SU-DHL-6 (cell line): ENCODE data around the gene RIN3.

Experiments used
- H2AFZ ChIP-seq: fragments of 200-600 bp; sonication (generic); 2 replicates; pipeline ENCODE4 v1.6.1; 2014; ENCODE audit warnings: low read depth, mild to moderate bottlenecking, moderate library complexity, mixed read lengths, antibody characterized with exemption, low read length; ENCODE audit not compliant: severe bottlenecking
- H3F3A ChIP-seq: fragments of 200-600 bp; shearing (Covaris generic); 2 replicates; pipeline ENCODE4 v1.6.0; 2016; ENCODE audit warnings: antibody characterized with exemption, mild to moderate bottlenecking; ENCODE audit not compliant: insufficient read depth
- H3K27ac ChIP-seq: fragments of 200-600 bp; sonication (generic); 2 replicates; pipeline ENCODE4 v1.5.1; 2016; ENCODE audit warnings: low read depth, mild to moderate bottlenecking, low read length, moderate library complexity, mixed read lengths
- H3K27me3 ChIP-seq: fragments of 200-600 bp; sonication (generic), shearing (Covaris generic); 2 replicates; pipeline ENCODE4 v1.6.0; 2014; ENCODE audit warnings: mild to moderate bottlenecking, low read length
- H3K36me3 ChIP-seq: fragments of 200-600 bp; sonication (generic); 2 replicates; pipeline ENCODE4 v1.6.1; 2014; ENCODE audit warnings: mild to moderate bottlenecking, low read length, mixed read lengths
- H3K4me2 ChIP-seq: fragments of 300-600, 200-600 bp; shearing (Covaris generic), sonication (generic); 2 replicates; pipeline ENCODE4 v1.6.0; 2014; ENCODE audit warnings: low read length, low read depth, mild to moderate bottlenecking; ENCODE audit not compliant: poor library complexity, severe bottlenecking
- H3K4me3 ChIP-seq: fragments of 200-600 bp; sonication (generic); 2 replicates; pipeline ENCODE4 v1.5.1; 2014; ENCODE audit warnings: antibody characterized with exemption, low read length, mild to moderate bottlenecking, mixed read lengths; ENCODE audit not compliant: insufficient read depth, poor library complexity, severe bottlenecking
- H3K79me2 ChIP-seq: fragments of 200-600 bp; sonication (generic); 2 replicates; pipeline ENCODE4 v1.6.1; 2014; ENCODE audit warnings: mild to moderate bottlenecking, low read length, moderate library complexity; ENCODE audit not compliant: insufficient read depth
- H3K9ac ChIP-seq: fragments of 200-600 bp; sonication (generic); 2 replicates; pipeline ENCODE4 v1.7.0; 2014; ENCODE audit warnings: mild to moderate bottlenecking, low read length
- H3K9me2 ChIP-seq: fragments of 200-600 bp; sonication (generic); replicated peaks from 2 replicates; pipeline ENCODE4 v1.6.1; 2014; ENCODE audit warnings: low read length; ENCODE audit not compliant: insufficient read depth
- H3K9me3 ChIP-seq: fragments of 200-600 bp; sonication (generic); 2 replicates; pipeline ENCODE4 v1.6.1; 2014; ENCODE audit warnings: low read length, mixed read lengths; ENCODE audit not compliant: insufficient read depth
- H4K20me1 ChIP-seq: fragments of 200-600 bp; sonication (generic); 2 replicates; pipeline ENCODE4 v1.6.1; 2014; ENCODE audit warnings: low read depth, mild to moderate bottlenecking, antibody characterized with exemption, low read length, moderate library complexity, mixed read lengths
- CTCF ChIP-seq: fragments of 200-600 bp; sonication (generic); IDR thresholded peaks from one replicate; pipeline ENCODE4 v1.5.1; 2017; ENCODE audit warnings: antibody characterized with exemption, mild to moderate bottlenecking, low read length, moderate library complexity; ENCODE audit not compliant: insufficient read depth, poor library complexity, severe bottlenecking
- EZH2phosphoT487 ChIP-seq: fragments of 200-600 bp; sonication (generic), shearing (Covaris generic); conservative IDR thresholded peaks from 2 replicates; pipeline ENCODE4 v1.6.1; 2018; ENCODE audit warnings: mild to moderate bottlenecking, antibody characterized with exemption, low read length, moderate library complexity, mixed read lengths

The RIN3 gene

GRCh38 chr14:92693998-92694795, 180.6 kb downstream of the RIN3 start:
- H2AFZ ChIP-seq = no peak overlapping the region
- H4K20me1 ChIP-seq = no peaks in the 10 kb centered on the region
- TF ChIP-seq CTCF = no peak
- no peak for TF ChIP-seq EZH2phosphoT487
- H3K9ac ChIP-seq = no peak overlapping the region
- H3K4me2 ChIP-seq = no peak overlapping the region
- no peak overlapping the region for H3K4me3 ChIP-seq
- no peaks in the 10 kb centered on the region for H3K9me2 ChIP-seq
- H3K27ac ChIP-seq = no peak overlapping the region
- H3K36me3 ChIP-seq = no peaks in the 10 kb centered on the region
- no peaks in the 10 kb centered on the region for H3K79me2 ChIP-seq
- H3F3A ChIP-seq = no peaks in the 10 kb centered on the region
- H3K9me3 ChIP-seq = no peaks in the 10 kb centered on the region
- no peaks in the 10 kb centered on the region for H3K27me3 ChIP-seq

GRCh38 chr14:92694807-92695206, 181.2 kb downstream of the RIN3 start:
- no peak overlapping the region for H2AFZ ChIP-seq
- no peak overlapping the region for H3K4me2 ChIP-seq
- H3K27me3 ChIP-seq = no peaks in the 10 kb centered on the region
- H3K9me3 ChIP-seq = no peaks in the 10 kb centered on the region
- H3K79me2 ChIP-seq = no peaks in the 10 kb centered on the region
- no peak overlapping the region for H3K4me3 ChIP-seq
- no peak overlapping the region for H3K9ac ChIP-seq
- H3F3A ChIP-seq = no peaks in the 10 kb centered on the region
- no peaks in the 10 kb centered on the region for H4K20me1 ChIP-seq
- no peaks in the 10 kb centered on the region for H3K36me3 ChIP-seq
- H3K9me2 ChIP-seq = no peaks in the 10 kb centered on the region
- TF ChIP-seq CTCF = no peak
- no peak for TF ChIP-seq EZH2phosphoT487
- no peak overlapping the region for H3K27ac ChIP-seq

- Histone ChIP-seq H3K36me3 (no peaks in the 10 kb centered on the region), H3K4me2 (no peak overlapping the region), H3K9ac (no peak overlapping the region), H3K9me3 (no peaks in the 10 kb centered on the region), H3F3A (no peaks in the 10 kb centered on the region), H4K20me1 (no peaks in the 10 kb centered on the region), H3K27me3 (no peaks in the 10 kb centered on the region), H3K79me2 (no peaks in the 10 kb centered on the region), H3K4me3 (no peak overlapping the region), H3K9me2 (no peaks in the 10 kb centered on the region), H2AFZ (no peak overlapping the region), H3K27ac (no peak overlapping the region)
- TF ChIP-seq CTCF = no peak
- no peak for TF ChIP-seq EZH2phosphoT487
Observed at GRCh38 chr14:92695562-92695961, 182.0 kb downstream of the RIN3 start.
